Central memory CD8-positive, alpha-beta T cell (primary cell): ENCODE data around the gene STRC.
"Not testable (repeated sequence)": the region's sequence is repeated elsewhere in the genome, so short reads cannot be mapped to it uniquely, and the experiment has no call there.

ENCODE experiments used
- ATAC-seq: fragments of 150-1000 bp; cut with Tn5 transposase; replicated peaks from 2 replicates; pipeline ENCODE4 v1.10.0; 2022; ENCODE audit warnings: mild to moderate bottlenecking, moderate FRiP score, moderate number of reproducible peaks; ENCODE audit not compliant: poor library complexity, severe bottlenecking; ENCODE audit errors: extremely low read depth
- DNase-seq, 2 donors: peaks; one replicate each; pipeline ENCODE4 v3.0.0; 2021; ENCODE audit warnings: low spot score in 2 of 2
- H3K27ac Mint-ChIP-seq: one replicate; pipeline ENCODE4 v1.8.0; 2022; ENCODE audit warnings: low read depth, mild to moderate bottlenecking, moderate library complexity, mixed read lengths
- H3K27me3 Mint-ChIP-seq: one replicate; pipeline ENCODE4 v1.8.0; 2022; ENCODE audit warnings: mixed read lengths
- H3K36me3 Mint-ChIP-seq: one replicate; pipeline ENCODE4 v1.8.0; 2022; ENCODE audit warnings: mild to moderate bottlenecking, moderate library complexity, mixed read lengths; ENCODE audit not compliant: insufficient read depth
- H3K4me1 Mint-ChIP-seq: one replicate; pipeline ENCODE4 v1.8.0; 2022; ENCODE audit warnings: mixed read lengths
- H3K4me3 Mint-ChIP-seq: one replicate; pipeline ENCODE4 v1.8.0; 2022; ENCODE audit warnings: mild to moderate bottlenecking, moderate library complexity, mixed read lengths
- H3K9me3 Mint-ChIP-seq: one replicate; pipeline ENCODE4 v1.8.0; 2022; ENCODE audit warnings: mixed read lengths

Gene STRC

GRCh38 chr15:43618700-43619099 is at the start of gene STRC:
TSS of gene STRC (minus strand) at chr15:43618800. CDS start at chr15:43618722, 78 bp downstream.
- not testable (repeated sequence) for H3K9me3 Mint-ChIP-seq, H3K27ac Mint-ChIP-seq, ATAC-seq, H3K36me3 Mint-ChIP-seq, H3K4me1 Mint-ChIP-seq, H3K4me3 Mint-ChIP-seq, DNase-seq
- peaks cover 17% of the 10 kb centered on the region for H3K27me3 Mint-ChIP-seq

- H3K4me1 Mint-ChIP-seq, H3K9me3 Mint-ChIP-seq, H3K4me3 Mint-ChIP-seq, ATAC-seq, H3K27me3 Mint-ChIP-seq, DNase-seq, H3K36me3 Mint-ChIP-seq, H3K27ac Mint-ChIP-seq: not testable (repeated sequence)
Observed at GRCh38 chr15:43666177-43666576, 47.6 kb upstream of the STRC start.

GRCh38 chr15:43663333-43663732 is 44.7 kb upstream of the STRC start:
- H3K36me3 Mint-ChIP-seq, DNase-seq, H3K4me3 Mint-ChIP-seq, H3K4me1 Mint-ChIP-seq, H3K27ac Mint-ChIP-seq, H3K27me3 Mint-ChIP-seq, ATAC-seq, H3K9me3 Mint-ChIP-seq: not testable (repeated sequence)

GRCh38 chr15:43662293-43662692 is 43.7 kb upstream of the STRC start:
- ATAC-seq, H3K4me3 Mint-ChIP-seq, DNase-seq, H3K4me1 Mint-ChIP-seq, H3K36me3 Mint-ChIP-seq, H3K27ac Mint-ChIP-seq, H3K27me3 Mint-ChIP-seq, H3K9me3 Mint-ChIP-seq: not testable (repeated sequence)

- DNase-seq, H3K27me3 Mint-ChIP-seq, ATAC-seq, H3K27ac Mint-ChIP-seq, H3K4me1 Mint-ChIP-seq, H3K9me3 Mint-ChIP-seq, H3K36me3 Mint-ChIP-seq, H3K4me3 Mint-ChIP-seq: not testable (repeated sequence)
Observed at GRCh38 chr15:43659727-43660126, 41.1 kb upstream of the STRC start.

- not testable (repeated sequence) for H3K9me3 Mint-ChIP-seq, H3K4me1 Mint-ChIP-seq, H3K27me3 Mint-ChIP-seq, H3K27ac Mint-ChIP-seq, H3K36me3 Mint-ChIP-seq, H3K4me3 Mint-ChIP-seq, ATAC-seq, DNase-seq
Observed at GRCh38 chr15:43649430-43649926, 30.9 kb upstream of the STRC start.

- Mint-ChIP-seq H3K4me1 (no peaks in the 10 kb centered on the region), H3K9me3 (no peaks in the 10 kb centered on the region), H3K27me3 (no peaks in the 10 kb centered on the region), H3K27ac (no peak within 1 kb of the TSS), H3K4me3 (no peak within 1 kb of the TSS), H3K36me3 (peaks cover 6% of the 10 kb centered on the region)
- no peak for ATAC-seq
- no peak for DNase-seq
Observed at GRCh38 chr15:43648649-43649429, 30.2 kb upstream of the STRC start, which contains the start of gene CATSPER2. TSS of gene CATSPER2 (minus strand) at chr15:43648844. CDS start at chr15:43648061, 783 bp downstream.

- H3K36me3 Mint-ChIP-seq, H3K9me3 Mint-ChIP-seq, H3K27me3 Mint-ChIP-seq, H3K27ac Mint-ChIP-seq, H3K4me1 Mint-ChIP-seq, DNase-seq, H3K4me3 Mint-ChIP-seq, ATAC-seq: not testable (repeated sequence)
Observed at GRCh38 chr15:43638464-43639204, 20.0 kb upstream of the STRC start.

- H3K9me3 Mint-ChIP-seq, H3K27ac Mint-ChIP-seq, H3K4me3 Mint-ChIP-seq, DNase-seq, H3K36me3 Mint-ChIP-seq, ATAC-seq, H3K4me1 Mint-ChIP-seq, H3K27me3 Mint-ChIP-seq: not testable (repeated sequence)
Observed at GRCh38 chr15:43626937-43627336, 8.3 kb upstream of the STRC start.

- no peak overlapping the region for H3K4me3 Mint-ChIP-seq
- no peaks in the 10 kb centered on the region for H3K4me1 Mint-ChIP-seq
- no peak overlapping the region for H3K27ac Mint-ChIP-seq
- DNase-seq, result no peak
- H3K27me3 Mint-ChIP-seq, result peaks cover 6% of the 10 kb centered on the region
- H3K9me3 Mint-ChIP-seq, result no peaks in the 10 kb centered on the region
- ATAC-seq, result no peak
- H3K36me3 Mint-ChIP-seq, result no peaks in the 10 kb centered on the region
Observed at GRCh38 chr15:43625106-43625505, 6.5 kb upstream of the STRC start.

GRCh38 chr15:43622068-43622799 is 3.6 kb upstream of the STRC start:
- H3K4me3 Mint-ChIP-seq, DNase-seq, ATAC-seq, H3K36me3 Mint-ChIP-seq, H3K27ac Mint-ChIP-seq, H3K9me3 Mint-ChIP-seq, H3K4me1 Mint-ChIP-seq: not testable (repeated sequence)
- H3K27me3 Mint-ChIP-seq, result peaks cover 17% of the 10 kb centered on the region

- H3K4me3 Mint-ChIP-seq, H3K9me3 Mint-ChIP-seq, DNase-seq, H3K4me1 Mint-ChIP-seq, ATAC-seq, H3K36me3 Mint-ChIP-seq, H3K27ac Mint-ChIP-seq: not testable (repeated sequence)
- peaks cover 17% of the 10 kb centered on the region for H3K27me3 Mint-ChIP-seq
Observed at GRCh38 chr15:43617750-43618149, 850 bp downstream of the STRC start.
